GM04504 (cell line): ENCODE results near the gene CAMTA1.
"Not testable (repeated sequence)": the region's sequence is repeated elsewhere in the genome, so short reads cannot be mapped to it uniquely, and the experiment has no call there.

ENCODE experiments used
- DNase-seq: peaks from one replicate; pipeline ENCODE4 v3.0.0-alpha.2; 2012; ENCODE audit warnings: low read depth

CAMTA1 gene

GRCh38 chr1:6809461-6809860 lies 24.2 kb downstream of the CAMTA1 start:
- no peak for DNase-seq

- DNase-seq = not testable (repeated sequence)
Measured at GRCh38 chr1:6810146-6810734, 25.0 kb downstream of the CAMTA1 start.

GRCh38 chr1:6811583-6811982 lies 26.3 kb downstream of the CAMTA1 start:
- DNase-seq = no peak

- DNase-seq = no peak
Measured at GRCh38 chr1:6813165-6813564, 27.9 kb downstream of the CAMTA1 start.

GRCh38 chr1:6815726-6816125 lies 30.5 kb downstream of the CAMTA1 start:
- no peak for DNase-seq

- no peak for DNase-seq
Measured at GRCh38 chr1:6819246-6820040, 34.2 kb downstream of the CAMTA1 start.

- DNase-seq = no peak
Measured at GRCh38 chr1:6820899-6821298, 35.6 kb downstream of the CAMTA1 start.

GRCh38 chr1:6822530-6823359 lies 37.5 kb downstream of the CAMTA1 start:
- no peak for DNase-seq

GRCh38 chr1:6823793-6824192 lies 38.5 kb downstream of the CAMTA1 start:
- DNase-seq = no peak

GRCh38 chr1:6824665-6825368 lies 39.6 kb downstream of the CAMTA1 start:
- DNase-seq = no peak

- DNase-seq = no peak
Measured at GRCh38 chr1:6825828-6826227, 40.6 kb downstream of the CAMTA1 start.

- DNase-seq = no peak
Measured at GRCh38 chr1:6827079-6827478, 41.8 kb downstream of the CAMTA1 start.

GRCh38 chr1:6827630-6828165 lies 42.4 kb downstream of the CAMTA1 start:
- DNase-seq = no peak

- DNase-seq = no peak
Measured at GRCh38 chr1:6831366-6831765, 46.1 kb downstream of the CAMTA1 start.

- DNase-seq = not testable (repeated sequence)
Measured at GRCh38 chr1:6832006-6832405, 46.8 kb downstream of the CAMTA1 start.

- DNase-seq = no peak
Measured at GRCh38 chr1:6832531-6833188, 47.4 kb downstream of the CAMTA1 start.

GRCh38 chr1:6833804-6834203 lies 48.5 kb downstream of the CAMTA1 start:
- DNase-seq = no peak

GRCh38 chr1:6834366-6834765 lies 49.1 kb downstream of the CAMTA1 start:
- no peak for DNase-seq

- no peak for DNase-seq
Measured at GRCh38 chr1:6835139-6835538, 49.9 kb downstream of the CAMTA1 start.

- DNase-seq = no peak
Measured at GRCh38 chr1:6842301-6842700, 57.0 kb downstream of the CAMTA1 start.

GRCh38 chr1:6845786-6846185 lies 60.5 kb downstream of the CAMTA1 start:
- DNase-seq = not testable (repeated sequence)
